H1 (cell line): Measurements from ENCODE around the gene CDR2L. TPM values are rescaled to one million over a fixed set of nuclear protein-coding genes. Genes with fewer than 3 reads are reported as not detected.

Experiments
- CTCF ChIA-PET: fragments of 300-600 bp; sonication (Branson Sonifier 250); formaldehyde crosslinking; loops from one replicate; lab custom pipeline; 2021; ENCODE audit not compliant: partially characterized antibody; lab: Charles Lee
- POLR2A ChIA-PET: fragments of 300-600 bp; sonication (Branson Sonifier 250); formaldehyde crosslinking; loops from one replicate; lab custom pipeline; 2021; ENCODE audit warnings: inconsistent platforms; ENCODE audit not compliant: partially characterized antibody; lab: Charles Lee
- DNase-seq, 2 experiments: peaks; one replicate each; pipeline versions ENCODE4 v3.0.0 to v3.0.0-alpha.2; 2010 to 2022; ENCODE audit warnings: low spot score in 2 of 2, low read depth in 1 of 2, mixed read lengths in 1 of 2
- FAIRE-seq: peaks from 2 replicates; lab custom pipeline; 2011; peaks lifted over from hg19 to GRCh38; lab: Jason Lieb, UNC
- H2AFZ ChIP-seq: 2 replicates; pipeline ENCODE4 v1.8.1; 2012; ENCODE audit warnings: low read length, inconsistent platforms
- H2AK5ac ChIP-seq: 2 replicates; pipeline ENCODE4 v1.6.1; 2013; ENCODE audit warnings: low read depth, low read length
- H2BK120ac ChIP-seq: replicated peaks from 2 replicates; pipeline ENCODE3; 2013; ENCODE audit warnings: low read depth, low read length, inconsistent platforms
- H2BK12ac ChIP-seq: 2 replicates; pipeline ENCODE4 v1.6.1; 2013; ENCODE audit warnings: low read depth, low read length
- H2BK15ac ChIP-seq: 2 replicates; pipeline ENCODE4 v1.6.1; 2013; ENCODE audit warnings: low read length
- H2BK20ac ChIP-seq: 2 replicates; pipeline ENCODE4 v1.6.1; 2013; ENCODE audit warnings: low read length
- H2BK5ac ChIP-seq: 2 replicates; pipeline ENCODE4 v1.6.1; 2013; ENCODE audit warnings: low read depth, low read length
- H3K14ac ChIP-seq: 2 replicates; pipeline ENCODE4 v1.6.1; 2013; ENCODE audit warnings: inconsistent platforms; ENCODE audit not compliant: insufficient read length
- H3K18ac ChIP-seq: 2 replicates; pipeline ENCODE4 v1.6.1; 2013; ENCODE audit warnings: low read length; ENCODE audit errors: extremely low read depth
- H3K23ac ChIP-seq: 2 replicates; pipeline ENCODE4 v1.6.1; 2013; ENCODE audit warnings: inconsistent platforms; ENCODE audit not compliant: insufficient read length
- H3K23me2 ChIP-seq: 2 replicates; pipeline ENCODE4 v1.6.1; 2013; ENCODE audit warnings: low read depth, low read length
- H3K27ac ChIP-seq: 2 replicates; pipeline ENCODE4 v1.6.1; 2011; ENCODE audit warnings: low read depth, low read length, inconsistent platforms
- H3K27me3 ChIP-seq, 4 experiments: replicated peaks in 1 of 4; 1 replicate in 1 of 4; 2 replicates in 3 of 4; pipeline versions ENCODE4 v1.6.1 to v1.8.1; 2011 to 2013; ENCODE audit warnings: low read length in 3 of 4, mild to moderate bottlenecking in 3 of 4, inconsistent platforms in 2 of 4, mixed read lengths in 2 of 4, moderate library complexity in 1 of 4; ENCODE audit not compliant: control insufficient read depth in 3 of 4, insufficient read depth in 3 of 4; ENCODE audit errors: extremely low read depth in 1 of 4
- H3K36me3 ChIP-seq, 4 experiments: 2 replicates each; pipeline versions ENCODE4 v1.6.1 to v1.8.1; 2011 to 2013; ENCODE audit warnings: mild to moderate bottlenecking in 4 of 4, low read length in 3 of 4, moderate library complexity in 2 of 4, control low read depth in 1 of 4, inconsistent platforms in 1 of 4; ENCODE audit not compliant: insufficient read depth in 4 of 4, control insufficient read depth in 2 of 4
- H3K4ac ChIP-seq: replicated peaks from 2 replicates; pipeline ENCODE3; 2013; ENCODE audit warnings: low read length, low read depth, mixed read lengths, inconsistent platforms; ENCODE audit not compliant: insufficient read length
- H3K4me1 ChIP-seq, 4 experiments: replicated peaks in 1 of 4; 1 replicate in 1 of 4; 2 replicates in 3 of 4; pipeline versions ENCODE4 v1.6.1 to v1.8.1; 2011 to 2013; ENCODE audit warnings: low read length in 3 of 4, inconsistent platforms in 2 of 4, mixed read lengths in 1 of 4; ENCODE audit not compliant: insufficient read depth in 4 of 4, control insufficient read depth in 3 of 4
- H3K4me2 ChIP-seq, 2 experiments: 2 replicates each; pipeline versions ENCODE4 v1.6.1 to v1.8.1; 2011 to 2013; ENCODE audit warnings: low read depth in 2 of 2, low read length in 2 of 2, control low read depth in 1 of 2, inconsistent platforms in 1 of 2, mild to moderate bottlenecking in 1 of 2; ENCODE audit not compliant: insufficient read depth in 1 of 2
- H3K4me3 ChIP-seq, 4 experiments: fragments of 200-600, 300-600 bp in 1 of 4; sonication (generic), shearing (Covaris generic), sonication (Bioruptor Twin) in 1 of 4; 2 replicates each; pipeline versions ENCODE4 v1.5.1 to v1.8.1; 2011 to 2016; ENCODE audit warnings: low read length in 4 of 4, low read depth in 3 of 4, control low read depth in 2 of 4, inconsistent platforms in 2 of 4, mild to moderate bottlenecking in 2 of 4, mixed read lengths in 1 of 4, moderate library complexity in 1 of 4; ENCODE audit not compliant: insufficient read depth in 2 of 4; ENCODE audit errors: extremely low read depth in 1 of 4
- H3K56ac ChIP-seq: replicated peaks from 2 replicates; pipeline ENCODE3; 2013; ENCODE audit warnings: low read depth, mild to moderate bottlenecking, mixed read lengths, low read length, inconsistent platforms; ENCODE audit not compliant: insufficient read length
- H3K79me1 ChIP-seq: 2 replicates; pipeline ENCODE4 v1.6.1; 2013; ENCODE audit warnings: low read depth, low read length, control low read depth
- H3K79me2 ChIP-seq, 2 experiments: 2 replicates each; pipeline versions ENCODE4 v1.6.1 to v1.8.1; 2012 to 2013; ENCODE audit warnings: low read length in 2 of 2, mild to moderate bottlenecking in 2 of 2, inconsistent platforms in 1 of 2; ENCODE audit not compliant: insufficient read depth in 2 of 2, control insufficient read depth in 1 of 2
- H3K9ac ChIP-seq, 4 experiments: replicated peaks in 1 of 4; 1 replicate in 1 of 4; 2 replicates in 3 of 4; pipeline versions ENCODE4 v1.6.1 to v1.8.1; 2011 to 2013; ENCODE audit warnings: low read depth in 3 of 4, low read length in 3 of 4, control low read depth in 2 of 4, mild to moderate bottlenecking in 2 of 4, moderate library complexity in 2 of 4, inconsistent platforms in 1 of 4; ENCODE audit errors: extremely low read depth in 1 of 4
- H3K9me3 ChIP-seq, 2 experiments: 2 replicates each; pipeline versions ENCODE4 v1.6.1 to v1.8.1; 2012 to 2013; ENCODE audit warnings: mild to moderate bottlenecking in 2 of 2, moderate library complexity in 2 of 2, control low read depth in 1 of 2, inconsistent platforms in 1 of 2, low read depth in 1 of 2, low read length in 1 of 2, mixed read lengths in 1 of 2; ENCODE audit not compliant: insufficient read depth in 2 of 2
- H4K20me1 ChIP-seq, 2 experiments: replicated peaks in 1 of 2; 2 replicates each; pipeline versions ENCODE3 to v1.8.1; 2011 to 2013; ENCODE audit warnings: inconsistent platforms in 2 of 2, low read length in 2 of 2, mild to moderate bottlenecking in 1 of 2; ENCODE audit not compliant: insufficient read depth in 2 of 2, control insufficient read depth in 1 of 2
- H4K5ac ChIP-seq: 2 replicates; pipeline ENCODE4 v1.6.1; 2013; ENCODE audit warnings: low read length, low read depth, mixed read lengths, inconsistent platforms; ENCODE audit not compliant: insufficient read length
- H4K8ac ChIP-seq: 2 replicates; pipeline ENCODE4 v1.8.0; 2013; ENCODE audit warnings: mild to moderate bottlenecking, moderate library complexity, low read length, inconsistent platforms; ENCODE audit not compliant: insufficient read depth; ENCODE audit errors: extremely low read depth
- H4K91ac ChIP-seq: replicated peaks from 2 replicates; pipeline ENCODE3; 2013; ENCODE audit warnings: low read length, mixed read lengths, inconsistent platforms; ENCODE audit not compliant: insufficient read length
- CHD1 ChIP-seq: IDR thresholded peaks from 2 replicates; pipeline ENCODE4 v1.6.1; 2012; ENCODE audit warnings: low read depth, low read length, improper control_type of control experiment
- CREB1 ChIP-seq: IDR thresholded peaks from 2 replicates; pipeline ENCODE4 v1.6.1; 2012; ENCODE audit warnings: inconsistent platforms
- NRF1 ChIP-seq: IDR thresholded peaks from 2 replicates; pipeline ENCODE4 v1.6.1; 2011; ENCODE audit warnings: mild to moderate bottlenecking, low read depth, low read length, improper control_type of control experiment
- RAD21 ChIP-seq, 2 experiments: IDR thresholded peaks in 1 of 2; conservative IDR thresholded peaks in 1 of 2; 2 replicates each; pipeline ENCODE4 v1.6.1; 2011; ENCODE audit warnings: low read depth in 2 of 2, low read length in 2 of 2, improper control_type of control experiment in 1 of 2, inconsistent platforms in 1 of 2, mild to moderate bottlenecking in 1 of 2, moderate library complexity in 1 of 2
- SP4 ChIP-seq: IDR thresholded peaks from 2 replicates; pipeline ENCODE4 v1.6.1; 2012; ENCODE audit warnings: low read length, inconsistent platforms
- WGBS, 2 experiments: shearing (Covaris generic) in 1 of 2; methylation state at CpG; one replicate each; pipeline versions ENCODE4 v1.1.6 to v1.1.7; 2013 to 2015; ENCODE audit warnings: low lambda C conversion rate in 2 of 2, mixed read lengths in 2 of 2, inconsistent platforms in 1 of 2, low coverage in 1 of 2, missing lambda C conversion rate in 1 of 2; ENCODE audit not compliant: insufficient replicate concordance in 2 of 2, insufficient coverage in 1 of 2, insufficient read length in 1 of 2; ENCODE audit errors: extremely low coverage in 1 of 2, missing lambda C conversion rate in 1 of 2; 5-methylcytosine and 5-hydroxymethylcytosine counted together
- polyA plus RNA-seq, 7 experiments: library from polyadenylated mRNA; depleted of rRNA in 3 of 7; stranded (reverse) in 5 of 7; unstranded in 2 of 7; fragments of >200 nt in 5 of 7; fragments of 200-250 nt in 2 of 7; gene quantifications; 1 replicate in 5 of 7; 2 replicates in 1 of 7; 4 replicates in 1 of 7; pipeline versions ENCODE4 v1.2.1 to v1.2.3, GENCODE V29; 2011 to 2013; ENCODE audit warnings: missing spikeins in 2 of 7, mixed read lengths in 2 of 7
- total RNA-seq: library from RNA; stranded (reverse); fragmentation: NEBNext Ultra II Directional; extraction: Animal tissue kit (Norgen Biotek cat#: 25700); gene quantifications from 2 replicates; pipeline ENCODE4 v1.2.1, GENCODE V29; 2021
- TF ChIP-seq, protein P1 (sequence below), 3 experiments: IDR thresholded peaks; 1 replicate in 2 of 3; 2 replicates in 1 of 3; pipeline versions ENCODE4 v1.5.1 to v1.6.1; 2011; ENCODE audit warnings: low read length in 3 of 3, mild to moderate bottlenecking in 3 of 3, inconsistent platforms in 2 of 3, low read depth in 1 of 3, moderate library complexity in 1 of 3; ENCODE audit not compliant: insufficient read depth in 1 of 3; ENCODE audit errors: control extremely low read depth in 1 of 3
- TF ChIP-seq, protein P2 (sequence below): IDR thresholded peaks from 2 replicates; pipeline ENCODE4 v1.6.1; 2012; ENCODE audit warnings: inconsistent platforms

Gene CDR2L
- total and polyA plus RNA-seq, 2 of the 8 experiments (the other 6 are each of a cell fraction or from before 2014, with no cell fraction given): 20.4 to 38.1 TPM

DNA sequence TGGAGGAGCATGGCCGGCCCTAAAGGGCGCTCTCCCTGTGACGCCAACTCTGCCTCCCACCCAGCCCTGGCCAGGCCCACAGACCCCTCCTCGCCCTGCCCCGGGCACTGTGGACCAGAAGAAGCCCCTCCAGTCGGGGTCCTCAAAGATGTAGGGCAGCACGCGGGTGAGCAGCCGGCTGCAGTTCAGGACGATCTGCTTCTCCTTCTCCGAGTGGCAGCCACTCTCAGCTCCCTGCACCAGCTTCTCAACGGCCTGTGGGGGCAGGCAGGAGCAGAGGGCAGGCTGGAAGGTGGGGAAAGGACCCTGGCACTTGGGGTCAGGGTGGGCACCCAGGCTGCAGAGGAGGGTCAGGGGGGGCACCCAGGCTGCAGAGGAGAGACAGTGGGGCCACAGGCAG, 23.8 kb upstream of the CDR2L start:
- H3K14ac ChIP-seq: no peak overlapping the region
- H4K91ac ChIP-seq: no peak overlapping the region
- no peak overlapping the region for H3K4ac ChIP-seq
- H2AK5ac ChIP-seq: no peak overlapping the region
- H2BK20ac ChIP-seq: no peak overlapping the region
- WGBS, 2 experiments: 83% methylated on average over 5 of the region's 12 CpGs; no CpG with 5 or more reads in 1 of the 2 experiments
- H3K9ac ChIP-seq: no peak overlapping the region
- no peaks in the 10 kb centered on the region for H3K79me2 ChIP-seq
- no peak overlapping the region for H2BK5ac ChIP-seq
- TF ChIP-seq SP4 (no peak), NRF1 (no peak), CREB1 (no peak), CHD1 (no peak), RAD21 (IDR thresholded peaks at IDR 0.05 in 1 of 2, conservative IDR thresholded peaks at IDR 0.05 in 1 of 2; ENCODE audit: low read depth in 2 of 2, low read length in 2 of 2) (peak in 1 of 2 experiments; percentile 14; a peak in 1 of 4 replicates)
- TF ChIP-seq, protein P1, sequence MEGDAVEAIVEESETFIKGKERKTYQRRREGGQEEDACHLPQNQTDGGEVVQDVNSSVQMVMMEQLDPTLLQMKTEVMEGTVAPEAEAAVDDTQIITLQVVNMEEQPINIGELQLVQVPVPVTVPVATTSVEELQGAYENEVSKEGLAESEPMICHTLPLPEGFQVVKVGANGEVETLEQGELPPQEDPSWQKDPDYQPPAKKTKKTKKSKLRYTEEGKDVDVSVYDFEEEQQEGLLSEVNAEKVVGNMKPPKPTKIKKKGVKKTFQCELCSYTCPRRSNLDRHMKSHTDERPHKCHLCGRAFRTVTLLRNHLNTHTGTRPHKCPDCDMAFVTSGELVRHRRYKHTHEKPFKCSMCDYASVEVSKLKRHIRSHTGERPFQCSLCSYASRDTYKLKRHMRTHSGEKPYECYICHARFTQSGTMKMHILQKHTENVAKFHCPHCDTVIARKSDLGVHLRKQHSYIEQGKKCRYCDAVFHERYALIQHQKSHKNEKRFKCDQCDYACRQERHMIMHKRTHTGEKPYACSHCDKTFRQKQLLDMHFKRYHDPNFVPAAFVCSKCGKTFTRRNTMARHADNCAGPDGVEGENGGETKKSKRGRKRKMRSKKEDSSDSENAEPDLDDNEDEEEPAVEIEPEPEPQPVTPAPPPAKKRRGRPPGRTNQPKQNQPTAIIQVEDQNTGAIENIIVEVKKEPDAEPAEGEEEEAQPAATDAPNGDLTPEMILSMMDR (IDR thresholded peaks at IDR 0.05; ENCODE audit: control extremely low read depth in 1 of 3, insufficient read depth in 1 of 3, low read depth in 1 of 3, low read length in 3 of 3): peak; percentile 31 to 61 (median 59); a peak in 3 of 4 replicates
- TF ChIP-seq, protein P2, sequence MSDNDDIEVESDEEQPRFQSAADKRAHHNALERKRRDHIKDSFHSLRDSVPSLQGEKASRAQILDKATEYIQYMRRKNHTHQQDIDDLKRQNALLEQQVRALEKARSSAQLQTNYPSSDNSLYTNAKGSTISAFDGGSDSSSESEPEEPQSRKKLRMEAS: 0 out of 2 replicates have a peak, but pooled peaks have one; percentile 23
- POLR2A ChIA-PET: interaction anchor here (0.8 to 1.5 kb wide), 4 partner anchors 24 to 167 kb away, joined by 3 to 9 read pairs (median 4); partner anchors contain the start of genes CDR2L and MRPL58
- no peak overlapping the region for H2BK12ac ChIP-seq
- no peak overlapping the region for H2AFZ ChIP-seq
- no peak for FAIRE-seq
- H4K5ac ChIP-seq: no peak overlapping the region
- H3K4me2 ChIP-seq: no peak overlapping the region
- no peaks in the 10 kb centered on the region for H3K27me3 ChIP-seq
- peaks cover 0 to 1% of the 10 kb centered on the region in 2 experiments for H4K20me1 ChIP-seq
- H3K36me3 ChIP-seq: no peaks in the 10 kb centered on the region
- H2BK15ac ChIP-seq: no peak overlapping the region
- H3K79me1 ChIP-seq: no peaks in the 10 kb centered on the region
- no peak for DNase-seq
- no peak overlapping the region for H3K4me3 ChIP-seq
- no peaks in the 10 kb centered on the region for H3K9me3 ChIP-seq
- H4K8ac ChIP-seq: peak overlapping the region; percentile 82
- H3K23ac ChIP-seq: no peak overlapping the region
- H2BK120ac ChIP-seq: no peak overlapping the region
- H3K18ac ChIP-seq: no peak overlapping the region
- peaks cover 0 to 10% (median 7%) of the 10 kb centered on the region in 4 experiments; a peak in 6 of 7 replicates for H3K4me1 ChIP-seq
- H3K56ac ChIP-seq: no peak overlapping the region
- H3K23me2 ChIP-seq: 0 out of 2 replicates have a peak, but pooled peaks cover 3% of the 10 kb centered on the region
- CTCF ChIA-PET: interaction anchor here (0.5 to 27.2 kb wide), 24 partner anchors 9 to 1417 kb away, joined by 3 to 1072 read pairs (median 4); partner anchors contain the start of genes CDR2L, HID1, MRPL58 and OTOP2
- no peak overlapping the region for H3K27ac ChIP-seq
